Measurements from ENCODE around the gene AP1G2. TPM values are rescaled to one million over a fixed set of nuclear protein-coding genes. Genes with fewer than 3 reads are reported as not detected.

Gene AP1G2
- polyA plus RNA-seq, 1 of the 3 experiments (the other 2 are of a cell fraction): 88.3 TPM

DNA sequence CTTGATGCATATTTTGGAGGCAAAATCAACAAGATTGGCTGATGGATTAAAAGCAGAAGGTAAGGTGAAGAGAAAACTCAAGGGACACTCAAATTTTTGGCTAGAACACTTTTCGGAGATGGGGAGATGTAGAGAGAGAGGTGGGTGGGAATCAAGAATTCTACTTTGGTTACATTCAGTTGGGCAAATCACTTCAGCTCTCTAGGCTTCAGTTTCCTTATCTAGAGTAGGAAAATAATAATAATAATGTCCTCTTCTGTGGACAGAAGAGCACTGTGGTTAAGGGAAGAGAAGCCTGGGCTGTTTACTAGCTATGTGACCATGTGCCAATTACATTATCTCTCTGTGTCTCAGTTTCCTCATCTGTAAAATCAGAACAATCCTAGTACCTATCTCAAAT, 45.2 kb upstream of the AP1G2 start:
- WGBS (ENCODE audit: low lambda C conversion rate): 42% methylated on average over 1 of the region's 1 CpG
- TF ChIP-seq NRF1 (IDR thresholded peaks at IDR 0.05; ENCODE audit: low read depth, low read length): no peak
- TF ChIP-seq TEAD4 (IDR thresholded peaks at IDR 0.05; ENCODE audit: borderline replicate concordance, insufficient read depth): no peak
- H3K9me3 ChIP-seq: no peaks in the 10 kb centered on the region
- no peaks in the 10 kb centered on the region for H3K36me3 ChIP-seq (replicated peaks in 1 of 2; ENCODE audit: control insufficient read depth in 1 of 2, insufficient read depth in 2 of 2, low read length in 1 of 2)
- no peak overlapping the region for H3K4me2 ChIP-seq
- H2AFZ ChIP-seq (ENCODE audit: low read depth): no peak overlapping the region
- no peaks in the 10 kb centered on the region for H4K20me1 ChIP-seq (ENCODE audit: insufficient read depth)
- no peaks in the 10 kb centered on the region for H3K4me1 ChIP-seq (ENCODE audit: control insufficient read depth in 1 of 2, insufficient read depth in 2 of 2, low read depth in 1 of 2, low read length in 1 of 2)
- no peaks in the 10 kb centered on the region for H3F3A ChIP-seq (replicated peaks; ENCODE audit: insufficient read depth)
- H3K79me2 ChIP-seq (ENCODE audit: insufficient read depth): no peaks in the 10 kb centered on the region
- ChIA-PET POLR2A (no interaction called here), CTCF (interaction anchor here (0.9 to 4.8 kb wide), 5 partner anchors 18 to 298 kb away, joined by 3 to 38 read pairs (median 4); no protein-coding TSS in a partner anchor)
- H3K9ac ChIP-seq: no peak overlapping the region
- no peak overlapping the region for H3K27ac ChIP-seq (ENCODE audit: low read depth in 2 of 2, low read length in 1 of 2)
- H3K9me2 ChIP-seq: no peaks in the 10 kb centered on the region
- no peak for DNase-seq
- peaks cover 8% of the 10 kb centered on the region; the same call in 1 of the 2 replicates for H3K27me3 ChIP-seq (ENCODE audit: insufficient read depth)
- H3K4me3 ChIP-seq (ENCODE audit: low read depth in 2 of 2, low read length in 1 of 2): no peak overlapping the region

GRCh38 chr14:23612354-23612732, 44.8 kb upstream of the AP1G2 start:
- Histone ChIP-seq H3K4me1 (ENCODE audit: control insufficient read depth in 1 of 2, insufficient read depth in 2 of 2, low read depth in 1 of 2, low read length in 1 of 2) (no peaks in the 10 kb centered on the region), H3K27ac (ENCODE audit: low read depth in 2 of 2, low read length in 1 of 2) (no peak overlapping the region), H3K79me2 (ENCODE audit: insufficient read depth) (no peaks in the 10 kb centered on the region), H3K4me2 (no peak overlapping the region), H3K9me2 (no peaks in the 10 kb centered on the region), H4K20me1 (ENCODE audit: insufficient read depth) (no peaks in the 10 kb centered on the region), H3K9me3 (no peaks in the 10 kb centered on the region), H3F3A (replicated peaks; ENCODE audit: insufficient read depth) (no peaks in the 10 kb centered on the region), H3K27me3 (ENCODE audit: insufficient read depth) (peaks cover 8% of the 10 kb centered on the region; the same call in 1 of the 2 replicates), H3K9ac (no peak overlapping the region), H3K36me3 (replicated peaks in 1 of 2; ENCODE audit: control insufficient read depth in 1 of 2, insufficient read depth in 2 of 2, low read length in 1 of 2) (no peaks in the 10 kb centered on the region), H3K4me3 (ENCODE audit: low read depth in 2 of 2, low read length in 1 of 2) (no peak overlapping the region), H2AFZ (ENCODE audit: low read depth) (no peak overlapping the region)
- 23% methylated on average over 4 of the region's 4 CpGs for WGBS (ENCODE audit: low lambda C conversion rate)
- TF ChIP-seq POLR2AphosphoS5 (IDR thresholded peaks at IDR 0.05; ENCODE audit: low read depth, low read length): no peak
- CTCF ChIA-PET: interaction anchor here (1.2 to 4.8 kb wide), 3 partner anchors 21 to 23 kb away, joined by 5 to 38 read pairs (median 5); no protein-coding TSS in a partner anchor
- no peak for DNase-seq
- POLR2A ChIA-PET: no interaction called here

DNA sequence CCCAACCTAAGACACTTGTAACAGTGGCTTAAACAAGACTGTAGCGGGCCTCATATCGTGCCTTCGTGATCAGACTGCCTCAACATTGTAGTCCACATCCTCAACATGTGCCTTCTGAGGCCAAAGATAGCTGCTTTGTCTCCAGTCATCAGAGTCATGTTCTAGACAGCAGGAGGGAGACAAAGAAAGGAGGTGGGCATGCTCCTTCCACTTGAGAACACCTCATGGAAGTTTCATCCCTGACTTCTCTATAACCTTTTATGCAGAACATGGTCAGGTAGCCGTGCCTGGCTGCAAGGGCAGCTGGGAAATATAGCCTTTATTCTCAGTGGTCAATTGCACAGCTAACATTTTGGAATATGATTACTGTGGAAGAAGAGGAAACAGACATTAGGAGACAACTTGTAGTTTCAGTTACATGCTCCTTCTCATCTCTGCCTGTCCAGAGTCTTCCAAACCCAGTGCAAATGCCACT, 43.3 kb upstream of the AP1G2 start:
- no peak overlapping the region for H3K4me3 ChIP-seq (ENCODE audit: low read depth in 2 of 2, low read length in 1 of 2)
- H3F3A ChIP-seq (replicated peaks; ENCODE audit: insufficient read depth): no peaks in the 10 kb centered on the region
- H3K9ac ChIP-seq: no peak overlapping the region
- no peak overlapping the region for H3K4me2 ChIP-seq
- H3K79me2 ChIP-seq (ENCODE audit: insufficient read depth): no peaks in the 10 kb centered on the region
- H3K9me3 ChIP-seq: no peaks in the 10 kb centered on the region
- no peak overlapping the region for H2AFZ ChIP-seq (ENCODE audit: low read depth)
- ChIA-PET POLR2A (no interaction called here), CTCF (interaction anchor here (0.6 to 4.8 kb wide), 4 partner anchors 22 to 338 kb away, joined by 3 to 38 read pairs (median 4); no protein-coding TSS in a partner anchor)
- no peak for DNase-seq
- H3K27ac ChIP-seq (ENCODE audit: low read depth in 2 of 2, low read length in 1 of 2): no peak overlapping the region
- peaks cover 8% of the 10 kb centered on the region; the same call in 1 of the 2 replicates for H3K27me3 ChIP-seq (ENCODE audit: insufficient read depth)
- H3K9me2 ChIP-seq: no peaks in the 10 kb centered on the region
- H4K20me1 ChIP-seq (ENCODE audit: insufficient read depth): no peaks in the 10 kb centered on the region; the same call in 1 of the 2 replicates
- no peaks in the 10 kb centered on the region for H3K36me3 ChIP-seq (replicated peaks in 1 of 2; ENCODE audit: control insufficient read depth in 1 of 2, insufficient read depth in 2 of 2, low read length in 1 of 2)
- WGBS (ENCODE audit: low lambda C conversion rate): 0% methylated on average over 4 of the region's 4 CpGs
- no peaks in the 10 kb centered on the region for H3K4me1 ChIP-seq (ENCODE audit: control insufficient read depth in 1 of 2, insufficient read depth in 2 of 2, low read depth in 1 of 2, low read length in 1 of 2)
- no peak for TF ChIP-seq GATA2 (CRISPR knock-in tag; IDR thresholded peaks at IDR 0.05)
- no peak for TF ChIP-seq FOXM1 (IDR thresholded peaks at IDR 0.05; ENCODE audit: low read depth)
- TF ChIP-seq GABPA (IDR thresholded peaks at IDR 0.05; ENCODE audit: low read depth): no peak
- no peak for TF ChIP-seq CTCF (IDR thresholded peaks at IDR 0.05)
- TF ChIP-seq TAF1 (IDR thresholded peaks at IDR 0.05; ENCODE audit: borderline replicate concordance, low read depth, low read length): no peak
- no peak for TF ChIP-seq SIN3A (IDR thresholded peaks at IDR 0.05; ENCODE audit: borderline replicate concordance, low read depth, low read length)
- no peak for TF ChIP-seq SMC3 (IDR thresholded peaks at IDR 0.05; ENCODE audit: low read depth, low read length)
- no peak for TF ChIP-seq JUND (IDR thresholded peaks at IDR 0.05)
- TF ChIP-seq ELF1 (IDR thresholded peaks at IDR 0.05): no peak
- no peak for TF ChIP-seq USF2 (IDR thresholded peaks at IDR 0.05; ENCODE audit: borderline replicate concordance, low read depth, low read length)
- no peak for TF ChIP-seq CHD2 (IDR thresholded peaks at IDR 0.05; ENCODE audit: low read length, partially characterized antibody)
- no peak for TF ChIP-seq USF1 (IDR thresholded peaks at IDR 0.05; ENCODE audit: borderline replicate concordance, low read depth)
- TF ChIP-seq PBX3 (IDR thresholded peaks at IDR 0.05): no peak
- no peak for TF ChIP-seq RAD21 (IDR thresholded peaks at IDR 0.05; ENCODE audit: low read length)
- TF ChIP-seq EZH2phosphoT487 (IDR thresholded peaks at IDR 0.05; ENCODE audit: borderline replicate concordance, low read depth): no peak
- TF ChIP-seq RFX5 (IDR thresholded peaks at IDR 0.05; ENCODE audit: low read length): no peak
